ENCODE measurements around the gene ATP6V1G2.
A peak's percentile ranks its signal among the peaks of the same experiment; 100 is the strongest.

ATP6V1G2 gene

GRCh38 chr6:31580438-31580740 is 34.0 kb upstream of the ATP6V1G2 start:
- peaks cover 2% of the 10 kb centered on the region for H3K27me3 Mint-ChIP-seq
- DNase-seq, result no peak
- peaks cover 70% of the 10 kb centered on the region for H3K4me1 Mint-ChIP-seq
- H3K4me3 Mint-ChIP-seq, result peak overlapping the region; percentile 93
- CTCF ChIA-PET, result interaction anchor here (0.6 to 33.1 kb wide), 9 partner anchors 9 to 158 kb away, joined by 3 to 1087 read pairs (median 4); partner anchors contain the start of genes ATP6V1G2, LST1, NCR3 and NFKBIL1
- peak overlapping the region; percentile 97 for H3K27ac Mint-ChIP-seq
- H3K9me3 Mint-ChIP-seq, result no peaks in the 10 kb centered on the region
- H3K36me3 Mint-ChIP-seq, result peaks cover 69% of the 10 kb centered on the region

- CTCF ChIA-PET, result interaction anchor here (0.6 to 33.1 kb wide), 9 partner anchors 9 to 159 kb away, joined by 3 to 1087 read pairs (median 4); partner anchors contain the start of genes ATP6V1G2, LST1, NCR3 and NFKBIL1
- Mint-ChIP-seq H3K27ac (peak overlapping the region; percentile 97), H3K4me3 (peak overlapping the region; percentile 93), H3K9me3 (no peaks in the 10 kb centered on the region), H3K27me3 (peaks cover 4% of the 10 kb centered on the region), H3K4me1 (peaks cover 70% of the 10 kb centered on the region), H3K36me3 (peaks cover 71% of the 10 kb centered on the region)
- no peak for DNase-seq
Measured at GRCh38 chr6:31579546-31580437, 33.4 kb upstream of the ATP6V1G2 start.

- Mint-ChIP-seq H3K27ac (peak overlapping the region; percentile 97), H3K4me1 (peaks cover 70% of the 10 kb centered on the region), H3K27me3 (peaks cover 4% of the 10 kb centered on the region), H3K36me3 (peaks cover 71% of the 10 kb centered on the region), H3K9me3 (no peaks in the 10 kb centered on the region), H3K4me3 (peak overlapping the region; percentile 93)
- DNase-seq, result no peak
- CTCF ChIA-PET, result interaction anchor here (1.2 to 33.1 kb wide), 3 partner anchors 9 to 26 kb away, joined by 3 to 1087 read pairs (median 780); partner anchors contain the start of genes ATP6V1G2, LST1, NCR3 and NFKBIL1
Measured at GRCh38 chr6:31579119-31579505, 32.7 kb upstream of the ATP6V1G2 start.

GRCh38 chr6:31578184-31579118 is 32.0 kb upstream of the ATP6V1G2 start:
- peak overlapping the region; percentile 93 for H3K4me3 Mint-ChIP-seq
- peak overlapping the region; percentile 97 for H3K27ac Mint-ChIP-seq
- H3K4me1 Mint-ChIP-seq, result peaks cover 70% of the 10 kb centered on the region
- peaks cover 4% of the 10 kb centered on the region for H3K27me3 Mint-ChIP-seq
- CTCF ChIA-PET, result interaction anchor here (1.2 to 33.1 kb wide), 4 partner anchors 8 to 25 kb away, joined by 3 to 1087 read pairs (median 394); partner anchors contain the start of genes ATP6V1G2, LST1, NCR3 and NFKBIL1
- peaks cover 74% of the 10 kb centered on the region for H3K36me3 Mint-ChIP-seq
- H3K9me3 Mint-ChIP-seq, result no peaks in the 10 kb centered on the region
- DNase-seq, result no peak

- peaks cover 72% of the 10 kb centered on the region for H3K4me1 Mint-ChIP-seq
- DNase-seq, result no peak
- CTCF ChIA-PET, result interaction anchor here (2.5 to 33.1 kb wide), 3 partner anchors 9 to 25 kb away, joined by 9 to 1087 read pairs (median 780); partner anchors contain the start of genes ATP6V1G2, LST1, NCR3 and NFKBIL1
- H3K27me3 Mint-ChIP-seq, result peaks cover 4% of the 10 kb centered on the region
- H3K36me3 Mint-ChIP-seq, result peaks cover 73% of the 10 kb centered on the region
- peak overlapping the region; percentile 87 for H3K27ac Mint-ChIP-seq
- H3K4me3 Mint-ChIP-seq, result peak overlapping the region; percentile 92
- H3K9me3 Mint-ChIP-seq, result no peaks in the 10 kb centered on the region
Measured at GRCh38 chr6:31577579-31577966, 31.2 kb upstream of the ATP6V1G2 start.

GRCh38 chr6:31576897-31577578 is 30.6 kb upstream of the ATP6V1G2 start:
- H3K27me3 Mint-ChIP-seq, result peaks cover 4% of the 10 kb centered on the region
- H3K4me1 Mint-ChIP-seq, result peaks cover 73% of the 10 kb centered on the region
- CTCF ChIA-PET, result interaction anchor here (2.5 to 33.1 kb wide), 3 partner anchors 9 to 24 kb away, joined by 9 to 1087 read pairs (median 780); partner anchors contain the start of genes ATP6V1G2, LST1, NCR3 and NFKBIL1
- peak overlapping the region; percentile 87 for H3K27ac Mint-ChIP-seq
- peaks cover 68% of the 10 kb centered on the region for H3K36me3 Mint-ChIP-seq
- H3K4me3 Mint-ChIP-seq, result peak overlapping the region; percentile 92
- H3K9me3 Mint-ChIP-seq, result no peaks in the 10 kb centered on the region
- DNase-seq, result peak; percentile 73

- peaks cover 59% of the 10 kb centered on the region for H3K36me3 Mint-ChIP-seq
Measured at GRCh38 chr6:31575952-31576685, 29.7 kb upstream of the ATP6V1G2 start.

GRCh38 chr6:31575335-31575901 is 29.0 kb upstream of the ATP6V1G2 start, which contains the start of gene TNF:
TSS of gene TNF (plus strand) at chr6:31575565. CDS start at chr6:31575742, 177 bp downstream.
- H3K27me3 Mint-ChIP-seq, result peaks cover 4% of the 10 kb centered on the region
- no peaks in the 10 kb centered on the region for H3K9me3 Mint-ChIP-seq
- peaks cover 53% of the 10 kb centered on the region for H3K36me3 Mint-ChIP-seq
- CTCF ChIA-PET, result interaction anchor here (0.5 to 33.1 kb wide), 4 partner anchors 18 to 82 kb away, joined by 3 to 1087 read pairs (median 392); partner anchors contain the start of genes ATP6V1G2, LST1, NCR3 and NFKBIL1
- peak within 1 kb of the TSS; percentile 87 for H3K27ac Mint-ChIP-seq
- peaks cover 88% of the 10 kb centered on the region for H3K4me1 Mint-ChIP-seq
- H3K4me3 Mint-ChIP-seq, result peak within 1 kb of the TSS; percentile 92
- peak; percentile 86 for DNase-seq

More at GRCh38 chr6:31575952-31576685, 29.7 kb upstream of the ATP6V1G2 start:
- Mint-ChIP-seq H3K4me1 (peaks cover 82% of the 10 kb centered on the region), H3K27ac (peak overlapping the region; percentile 87), H3K27me3 (peaks cover 4% of the 10 kb centered on the region), H3K9me3 (no peaks in the 10 kb centered on the region), H3K4me3 (peak overlapping the region; percentile 92)
- CTCF ChIA-PET, result interaction anchor here (2.5 to 33.1 kb wide), 3 partner anchors 8 to 23 kb away, joined by 9 to 1087 read pairs (median 780); partner anchors contain the start of genes ATP6V1G2, LST1, NCR3 and NFKBIL1
- DNase-seq, result no peak

GRCh38 chr6:31574106-31575061 is 28.0 kb upstream of the ATP6V1G2 start:
- Mint-ChIP-seq H3K36me3 (peaks cover 45% of the 10 kb centered on the region), H3K4me3 (peak overlapping the region; percentile 92), H3K27ac (peak overlapping the region; percentile 96), H3K27me3 (peaks cover 4% of the 10 kb centered on the region), H3K9me3 (no peaks in the 10 kb centered on the region), H3K4me1 (peaks cover 91% of the 10 kb centered on the region)
- CTCF ChIA-PET, result interaction anchor here (0.6 to 33.1 kb wide), 4 partner anchors 20 to 83 kb away, joined by 3 to 1087 read pairs (median 392); partner anchors contain the start of genes ATP6V1G2, LST1, NCR3 and NFKBIL1
- no peak for DNase-seq

GRCh38 chr6:31573239-31574105 is 27.1 kb upstream of the ATP6V1G2 start:
- Mint-ChIP-seq H3K9me3 (no peaks in the 10 kb centered on the region), H3K27me3 (peaks cover 4% of the 10 kb centered on the region), H3K27ac (peak overlapping the region; percentile 96), H3K36me3 (peaks cover 38% of the 10 kb centered on the region), H3K4me3 (peak overlapping the region; percentile 94), H3K4me1 (peaks cover 91% of the 10 kb centered on the region)
- DNase-seq, result no peak
- CTCF ChIA-PET, result interaction anchor here (0.6 to 33.1 kb wide), 3 partner anchors 20 to 46 kb away, joined by 3 to 1087 read pairs (median 780); partner anchors contain the start of genes ATP6V1G2, LST1, NCR3 and NFKBIL1
